Stimulated activated CD8-positive, alpha-beta memory T cell treated with anti-CD3 and anti-CD28 coated beads, Interleukin-12 subunit alpha, Interleukin-12 subunit beta, amount 100 ng/mL, for 24 hours (primary cell): ENCODE measurements around the gene MAML1.

Source experiments
- DNase-seq: peaks from one replicate; pipeline ENCODE4 v3.0.0-alpha.2; 2020; ENCODE audit errors: extremely low read depth

Gene MAML1

GRCh38 chr5:179795049-179795862 is 62.6 kb downstream of the MAML1 start:
- no peak for DNase-seq

- DNase-seq, result no peak
Observed at GRCh38 chr5:179795863-179796833, 63.5 kb downstream of the MAML1 start.

GRCh38 chr5:179796877-179797608 is 64.4 kb downstream of the MAML1 start:
- no peak for DNase-seq

GRCh38 chr5:179797741-179798140 is 65.1 kb downstream of the MAML1 start:
- no peak for DNase-seq

- no peak for DNase-seq
Observed at GRCh38 chr5:179798144-179798770, 65.6 kb downstream of the MAML1 start.

GRCh38 chr5:179798771-179799643 is 66.4 kb downstream of the MAML1 start:
- DNase-seq, result no peak

- DNase-seq, result no peak
Observed at GRCh38 chr5:179799644-179799973, 67.0 kb downstream of the MAML1 start.

GRCh38 chr5:179800071-179800695 is 67.6 kb downstream of the MAML1 start:
- no peak for DNase-seq

- DNase-seq, result no peak
Observed at GRCh38 chr5:179800696-179801201, 68.1 kb downstream of the MAML1 start.

- DNase-seq, result no peak
Observed at GRCh38 chr5:179801304-179802206, 68.9 kb downstream of the MAML1 start.

GRCh38 chr5:179802207-179802883 is 69.7 kb downstream of the MAML1 start:
- no peak for DNase-seq

GRCh38 chr5:179802950-179803562 is 70.4 kb downstream of the MAML1 start:
- no peak for DNase-seq

- no peak for DNase-seq
Observed at GRCh38 chr5:179803651-179804554, 71.3 kb downstream of the MAML1 start.

GRCh38 chr5:179804555-179804947 is 71.9 kb downstream of the MAML1 start:
- DNase-seq, result no peak

- no peak for DNase-seq
Observed at GRCh38 chr5:179805070-179805528, 72.5 kb downstream of the MAML1 start.

GRCh38 chr5:179805529-179806249 is 73.1 kb downstream of the MAML1 start:
- no peak for DNase-seq
